H1 (cell line): Measurements from ENCODE around the gene GRID2. TPM values are rescaled to one million over a fixed set of nuclear protein-coding genes. Genes with fewer than 3 reads are reported as not detected.

Source experiments
- CTCF ChIA-PET: fragments of 300-600 bp; sonication (Branson Sonifier 250); formaldehyde crosslinking; loops from one replicate; lab custom pipeline; 2021; ENCODE audit not compliant: partially characterized antibody; lab: Charles Lee
- POLR2A ChIA-PET: fragments of 300-600 bp; sonication (Branson Sonifier 250); formaldehyde crosslinking; loops from one replicate; lab custom pipeline; 2021; ENCODE audit warnings: inconsistent platforms; ENCODE audit not compliant: partially characterized antibody; lab: Charles Lee
- DNase-seq, 2 experiments: peaks; one replicate each; pipeline versions ENCODE4 v3.0.0 to v3.0.0-alpha.2; 2010 to 2022; ENCODE audit warnings: low spot score in 2 of 2, low read depth in 1 of 2, mixed read lengths in 1 of 2
- FAIRE-seq: peaks from 2 replicates; lab custom pipeline; 2011; peaks lifted over from hg19 to GRCh38; lab: Jason Lieb, UNC
- H2AFZ ChIP-seq: 2 replicates; pipeline ENCODE4 v1.8.1; 2012; ENCODE audit warnings: low read length, inconsistent platforms
- H2AK5ac ChIP-seq: 2 replicates; pipeline ENCODE4 v1.6.1; 2013; ENCODE audit warnings: low read depth, low read length
- H2BK120ac ChIP-seq: replicated peaks from 2 replicates; pipeline ENCODE3; 2013; ENCODE audit warnings: low read depth, low read length, inconsistent platforms
- H2BK12ac ChIP-seq: 2 replicates; pipeline ENCODE4 v1.6.1; 2013; ENCODE audit warnings: low read depth, low read length
- H2BK15ac ChIP-seq: 2 replicates; pipeline ENCODE4 v1.6.1; 2013; ENCODE audit warnings: low read length
- H2BK20ac ChIP-seq: 2 replicates; pipeline ENCODE4 v1.6.1; 2013; ENCODE audit warnings: low read length
- H2BK5ac ChIP-seq: 2 replicates; pipeline ENCODE4 v1.6.1; 2013; ENCODE audit warnings: low read depth, low read length
- H3K14ac ChIP-seq: 2 replicates; pipeline ENCODE4 v1.6.1; 2013; ENCODE audit warnings: inconsistent platforms; ENCODE audit not compliant: insufficient read length
- H3K18ac ChIP-seq: 2 replicates; pipeline ENCODE4 v1.6.1; 2013; ENCODE audit warnings: low read length; ENCODE audit errors: extremely low read depth
- H3K23ac ChIP-seq: 2 replicates; pipeline ENCODE4 v1.6.1; 2013; ENCODE audit warnings: inconsistent platforms; ENCODE audit not compliant: insufficient read length
- H3K23me2 ChIP-seq: 2 replicates; pipeline ENCODE4 v1.6.1; 2013; ENCODE audit warnings: low read depth, low read length
- H3K27ac ChIP-seq: 2 replicates; pipeline ENCODE4 v1.6.1; 2011; ENCODE audit warnings: low read depth, low read length, inconsistent platforms
- H3K27me3 ChIP-seq, 4 experiments: replicated peaks in 1 of 4; 1 replicate in 1 of 4; 2 replicates in 3 of 4; pipeline versions ENCODE4 v1.6.1 to v1.8.1; 2011 to 2013; ENCODE audit warnings: low read length in 3 of 4, mild to moderate bottlenecking in 3 of 4, inconsistent platforms in 2 of 4, mixed read lengths in 2 of 4, moderate library complexity in 1 of 4; ENCODE audit not compliant: control insufficient read depth in 3 of 4, insufficient read depth in 3 of 4; ENCODE audit errors: extremely low read depth in 1 of 4
- H3K36me3 ChIP-seq, 4 experiments: 2 replicates each; pipeline versions ENCODE4 v1.6.1 to v1.8.1; 2011 to 2013; ENCODE audit warnings: mild to moderate bottlenecking in 4 of 4, low read length in 3 of 4, moderate library complexity in 2 of 4, control low read depth in 1 of 4, inconsistent platforms in 1 of 4; ENCODE audit not compliant: insufficient read depth in 4 of 4, control insufficient read depth in 2 of 4
- H3K4ac ChIP-seq: replicated peaks from 2 replicates; pipeline ENCODE3; 2013; ENCODE audit warnings: low read length, low read depth, mixed read lengths, inconsistent platforms; ENCODE audit not compliant: insufficient read length
- H3K4me1 ChIP-seq, 4 experiments: replicated peaks in 1 of 4; 1 replicate in 1 of 4; 2 replicates in 3 of 4; pipeline versions ENCODE4 v1.6.1 to v1.8.1; 2011 to 2013; ENCODE audit warnings: low read length in 3 of 4, inconsistent platforms in 2 of 4, mixed read lengths in 1 of 4; ENCODE audit not compliant: insufficient read depth in 4 of 4, control insufficient read depth in 3 of 4
- H3K4me2 ChIP-seq, 2 experiments: 2 replicates each; pipeline versions ENCODE4 v1.6.1 to v1.8.1; 2011 to 2013; ENCODE audit warnings: low read depth in 2 of 2, low read length in 2 of 2, control low read depth in 1 of 2, inconsistent platforms in 1 of 2, mild to moderate bottlenecking in 1 of 2; ENCODE audit not compliant: insufficient read depth in 1 of 2
- H3K4me3 ChIP-seq, 4 experiments: fragments of 200-600, 300-600 bp in 1 of 4; sonication (generic), shearing (Covaris generic), sonication (Bioruptor Twin) in 1 of 4; 2 replicates each; pipeline versions ENCODE4 v1.5.1 to v1.8.1; 2011 to 2016; ENCODE audit warnings: low read length in 4 of 4, low read depth in 3 of 4, control low read depth in 2 of 4, inconsistent platforms in 2 of 4, mild to moderate bottlenecking in 2 of 4, mixed read lengths in 1 of 4, moderate library complexity in 1 of 4; ENCODE audit not compliant: insufficient read depth in 2 of 4; ENCODE audit errors: extremely low read depth in 1 of 4
- H3K56ac ChIP-seq: replicated peaks from 2 replicates; pipeline ENCODE3; 2013; ENCODE audit warnings: low read depth, mild to moderate bottlenecking, mixed read lengths, low read length, inconsistent platforms; ENCODE audit not compliant: insufficient read length
- H3K79me1 ChIP-seq: 2 replicates; pipeline ENCODE4 v1.6.1; 2013; ENCODE audit warnings: low read depth, low read length, control low read depth
- H3K79me2 ChIP-seq, 2 experiments: 2 replicates each; pipeline versions ENCODE4 v1.6.1 to v1.8.1; 2012 to 2013; ENCODE audit warnings: low read length in 2 of 2, mild to moderate bottlenecking in 2 of 2, inconsistent platforms in 1 of 2; ENCODE audit not compliant: insufficient read depth in 2 of 2, control insufficient read depth in 1 of 2
- H3K9ac ChIP-seq, 4 experiments: replicated peaks in 1 of 4; 1 replicate in 1 of 4; 2 replicates in 3 of 4; pipeline versions ENCODE4 v1.6.1 to v1.8.1; 2011 to 2013; ENCODE audit warnings: low read depth in 3 of 4, low read length in 3 of 4, control low read depth in 2 of 4, mild to moderate bottlenecking in 2 of 4, moderate library complexity in 2 of 4, inconsistent platforms in 1 of 4; ENCODE audit errors: extremely low read depth in 1 of 4
- H3K9me3 ChIP-seq, 2 experiments: 2 replicates each; pipeline versions ENCODE4 v1.6.1 to v1.8.1; 2012 to 2013; ENCODE audit warnings: mild to moderate bottlenecking in 2 of 2, moderate library complexity in 2 of 2, control low read depth in 1 of 2, inconsistent platforms in 1 of 2, low read depth in 1 of 2, low read length in 1 of 2, mixed read lengths in 1 of 2; ENCODE audit not compliant: insufficient read depth in 2 of 2
- H4K20me1 ChIP-seq, 2 experiments: replicated peaks in 1 of 2; 2 replicates each; pipeline versions ENCODE3 to v1.8.1; 2011 to 2013; ENCODE audit warnings: inconsistent platforms in 2 of 2, low read length in 2 of 2, mild to moderate bottlenecking in 1 of 2; ENCODE audit not compliant: insufficient read depth in 2 of 2, control insufficient read depth in 1 of 2
- H4K5ac ChIP-seq: 2 replicates; pipeline ENCODE4 v1.6.1; 2013; ENCODE audit warnings: low read length, low read depth, mixed read lengths, inconsistent platforms; ENCODE audit not compliant: insufficient read length
- H4K8ac ChIP-seq: 2 replicates; pipeline ENCODE4 v1.8.0; 2013; ENCODE audit warnings: mild to moderate bottlenecking, moderate library complexity, low read length, inconsistent platforms; ENCODE audit not compliant: insufficient read depth; ENCODE audit errors: extremely low read depth
- H4K91ac ChIP-seq: replicated peaks from 2 replicates; pipeline ENCODE3; 2013; ENCODE audit warnings: low read length, mixed read lengths, inconsistent platforms; ENCODE audit not compliant: insufficient read length
- ASH2L ChIP-seq: fragments of 200-600, 300-600 bp; sonication (generic); IDR thresholded peaks from one replicate; pipeline ENCODE4 v1.7.1; 2017; ENCODE audit warnings: low read length
- BCL11A ChIP-seq, 2 experiments: IDR thresholded peaks; one replicate each; pipeline ENCODE4 v1.6.1; 2011; ENCODE audit warnings: low read depth in 2 of 2, low read length in 2 of 2, mild to moderate bottlenecking in 2 of 2
- BRCA1 ChIP-seq: IDR thresholded peaks from 2 replicates; pipeline ENCODE4 v1.6.1; 2012; ENCODE audit warnings: low read depth, low read length, improper control_type of control experiment
- CEBPB ChIP-seq: IDR thresholded peaks from 2 replicates; pipeline ENCODE4 v1.6.1; 2012; ENCODE audit warnings: low read depth, low read length
- KDM4A ChIP-seq: IDR thresholded peaks from one replicate; pipeline ENCODE4 v1.7.1; 2012; ENCODE audit warnings: low read depth, mild to moderate bottlenecking, moderate library complexity, low read length, inconsistent platforms; ENCODE audit not compliant: severe bottlenecking
- POLR2A ChIP-seq, 2 experiments: IDR thresholded peaks; 1 replicate in 1 of 2; 2 replicates in 1 of 2; pipeline ENCODE4 v1.6.1; 2011; ENCODE audit warnings: low read depth in 2 of 2, low read length in 2 of 2, mild to moderate bottlenecking in 2 of 2; ENCODE audit errors: control extremely low read depth in 1 of 2
- RAD21 ChIP-seq, 2 experiments: IDR thresholded peaks in 1 of 2; conservative IDR thresholded peaks in 1 of 2; 2 replicates each; pipeline ENCODE4 v1.6.1; 2011; ENCODE audit warnings: low read depth in 2 of 2, low read length in 2 of 2, improper control_type of control experiment in 1 of 2, inconsistent platforms in 1 of 2, mild to moderate bottlenecking in 1 of 2, moderate library complexity in 1 of 2
- RBBP5 ChIP-seq: IDR thresholded peaks from 2 replicates; pipeline ENCODE4 v1.7.1; 2012; ENCODE audit warnings: low read depth, mild to moderate bottlenecking, inconsistent platforms, low read length, moderate library complexity, borderline replicate concordance
- RFX5 ChIP-seq: IDR thresholded peaks from 2 replicates; pipeline ENCODE4 v1.6.1; 2011; ENCODE audit warnings: low read depth, low read length, improper control_type of control experiment, borderline replicate concordance
- SIN3A ChIP-seq, 2 experiments: IDR thresholded peaks in 1 of 2; conservative IDR thresholded peaks in 1 of 2; 2 replicates each; pipeline ENCODE4 v1.6.1; 2011 to 2012; ENCODE audit warnings: low read length in 2 of 2, improper control_type of control experiment in 1 of 2, low read depth in 1 of 2, mild to moderate bottlenecking in 1 of 2
- SP1 ChIP-seq: IDR thresholded peaks from 2 replicates; pipeline ENCODE4 v1.6.1; 2011; ENCODE audit warnings: low read depth, low read length
- SP2 ChIP-seq: IDR thresholded peaks from 2 replicates; pipeline ENCODE4 v1.6.1; 2012; ENCODE audit warnings: mild to moderate bottlenecking, low read length, inconsistent platforms
- SP4 ChIP-seq: IDR thresholded peaks from 2 replicates; pipeline ENCODE4 v1.6.1; 2012; ENCODE audit warnings: low read length, inconsistent platforms
- SRF ChIP-seq: IDR thresholded peaks from 2 replicates; pipeline ENCODE4 v1.6.1; 2011; ENCODE audit warnings: mild to moderate bottlenecking, low read depth, low read length, moderate library complexity
- TBP ChIP-seq: IDR thresholded peaks from 2 replicates; pipeline ENCODE4 v1.6.1; 2011; ENCODE audit warnings: low read depth, low read length, improper control_type of control experiment
- TCF12 ChIP-seq: IDR thresholded peaks from 2 replicates; pipeline ENCODE4 v1.6.1; 2011; ENCODE audit warnings: low read depth, mild to moderate bottlenecking, low read length
- WGBS, 2 experiments: shearing (Covaris generic) in 1 of 2; methylation state at CpG; one replicate each; pipeline versions ENCODE4 v1.1.6 to v1.1.7; 2013 to 2015; ENCODE audit warnings: low lambda C conversion rate in 2 of 2, mixed read lengths in 2 of 2, inconsistent platforms in 1 of 2, low coverage in 1 of 2, missing lambda C conversion rate in 1 of 2; ENCODE audit not compliant: insufficient replicate concordance in 2 of 2, insufficient coverage in 1 of 2, insufficient read length in 1 of 2; ENCODE audit errors: extremely low coverage in 1 of 2, missing lambda C conversion rate in 1 of 2; 5-methylcytosine and 5-hydroxymethylcytosine counted together
- polyA plus RNA-seq, 7 experiments: library from polyadenylated mRNA; depleted of rRNA in 3 of 7; stranded (reverse) in 5 of 7; unstranded in 2 of 7; fragments of >200 nt in 5 of 7; fragments of 200-250 nt in 2 of 7; gene quantifications; 1 replicate in 5 of 7; 2 replicates in 1 of 7; 4 replicates in 1 of 7; pipeline versions ENCODE4 v1.2.1 to v1.2.3, GENCODE V29; 2011 to 2013; ENCODE audit warnings: missing spikeins in 2 of 7, mixed read lengths in 2 of 7
- total RNA-seq: library from RNA; stranded (reverse); fragmentation: NEBNext Ultra II Directional; extraction: Animal tissue kit (Norgen Biotek cat#: 25700); gene quantifications from 2 replicates; pipeline ENCODE4 v1.2.1, GENCODE V29; 2021

The GRID2 gene
- total and polyA plus RNA-seq, 2 of the 8 experiments (the other 6 are each of a cell fraction or from before 2014, with no cell fraction given): 31.1 to 81.9 TPM

DNA sequence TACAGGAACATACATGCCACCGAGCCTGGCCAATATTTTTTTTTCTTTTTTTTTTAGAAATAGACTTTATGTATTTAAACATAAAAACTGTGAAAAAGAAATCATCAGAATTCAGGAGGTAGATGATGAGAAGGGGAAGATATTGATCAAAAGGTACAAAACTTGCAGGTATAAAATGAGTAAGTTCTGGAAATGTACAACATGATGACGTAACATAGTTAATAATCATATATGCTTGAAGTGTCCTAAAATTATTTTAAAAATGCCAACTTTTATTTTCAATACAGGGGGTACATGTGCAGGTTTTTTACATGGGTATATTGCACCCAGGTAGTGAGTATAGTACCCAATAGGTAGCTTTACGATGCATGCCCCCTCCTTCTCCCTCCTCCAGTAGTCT lies 337.6 kb downstream of the GRID2 start:
- no peak overlapping the region for H3K14ac ChIP-seq
- no peak overlapping the region for H3K4ac ChIP-seq
- H3K36me3 ChIP-seq: peaks cover 0 to 11% (median 0%) of the 10 kb centered on the region in 4 experiments; a peak in 1 of 8 replicates
- no peak overlapping the region for H2BK20ac ChIP-seq
- no peak overlapping the region for H3K9ac ChIP-seq
- no peak overlapping the region for H2AFZ ChIP-seq
- H3K23me2 ChIP-seq: no peaks in the 10 kb centered on the region
- H4K91ac ChIP-seq: no peak overlapping the region
- 89% methylated on average over 3 of the region's 3 CpGs; no CpG with 5 or more reads in 1 of the 2 experiments for WGBS, 2 experiments
- H3K79me2 ChIP-seq: peaks cover 0 to 71% of the 10 kb centered on the region in 2 experiments; a peak in 2 of 4 replicates
- DNase-seq: no peak
- no peaks in the 10 kb centered on the region for H3K27me3 ChIP-seq
- H2BK15ac ChIP-seq: no peak overlapping the region
- no peak overlapping the region for H2BK5ac ChIP-seq
- peaks cover 0 to 1% of the 10 kb centered on the region in 2 experiments for H4K20me1 ChIP-seq
- no peak overlapping the region for H3K23ac ChIP-seq
- no peaks in the 10 kb centered on the region for H3K9me3 ChIP-seq
- H3K79me1 ChIP-seq: no peaks in the 10 kb centered on the region
- H3K4me2 ChIP-seq: no peak overlapping the region
- H3K18ac ChIP-seq: no peak overlapping the region
- no peak overlapping the region for H3K27ac ChIP-seq
- no peak overlapping the region for H2AK5ac ChIP-seq
- no peak overlapping the region for H4K5ac ChIP-seq
- POLR2A ChIA-PET: no interaction called here
- H2BK120ac ChIP-seq: no peak overlapping the region
- no peak overlapping the region for H3K56ac ChIP-seq
- CTCF ChIA-PET: no interaction called here
- H3K4me1 ChIP-seq: no peaks in the 10 kb centered on the region
- H2BK12ac ChIP-seq: no peak overlapping the region
- no peak for FAIRE-seq
- H4K8ac ChIP-seq: no peak overlapping the region
- no peak overlapping the region for H3K4me3 ChIP-seq
- TF ChIP-seq KDM4A: no peak
- TF ChIP-seq RAD21 (IDR thresholded peaks at IDR 0.05 in 1 of 2, conservative IDR thresholded peaks at IDR 0.05 in 1 of 2; ENCODE audit: low read depth in 2 of 2, low read length in 2 of 2): no peak
- TF ChIP-seq SP4: no peak
- no peak for TF ChIP-seq POLR2A (IDR thresholded peaks at IDR 0.05; ENCODE audit: control extremely low read depth in 1 of 2, low read depth in 2 of 2, low read length in 2 of 2)
- no peak for TF ChIP-seq SRF
- TF ChIP-seq BRCA1: no peak
- TF ChIP-seq RBBP5: no peak
- TF ChIP-seq SP2: no peak
- TF ChIP-seq RFX5: no peak
- TF ChIP-seq TBP: no peak
- no peak for TF ChIP-seq SIN3A (conservative IDR thresholded peaks at IDR 0.05 in 1 of 2, IDR thresholded peaks at IDR 0.05 in 1 of 2; ENCODE audit: low read depth in 1 of 2, low read length in 2 of 2)
- no peak for TF ChIP-seq ASH2L
- no peak for TF ChIP-seq SP1
- TF ChIP-seq TCF12: no peak
- TF ChIP-seq CEBPB: no peak
- no peak for TF ChIP-seq BCL11A (IDR thresholded peaks at IDR 0.05; ENCODE audit: low read depth in 2 of 2, low read length in 2 of 2)
